HG03039 (cell line): Measurements from ENCODE around the gene TMPRSS9.

Source experiments
- ATAC-seq: cut with Tn5 transposase; IDR thresholded peaks from one replicate; pipeline ENCODE4 v1.9.1; 2021; ENCODE audit warnings: mild to moderate bottlenecking, moderate library complexity; ENCODE audit not compliant: unreplicated experiment

Gene TMPRSS9

GRCh38 chr19:2431318-2432055, 71.4 kb downstream of the TMPRSS9 start:
- no peak for ATAC-seq

GRCh38 chr19:2432131-2432848, 72.2 kb downstream of the TMPRSS9 start:
- no peak for ATAC-seq

- no peak for ATAC-seq
Measured at GRCh38 chr19:2433854-2434253, 73.8 kb downstream of the TMPRSS9 start.

- ATAC-seq = no peak
Measured at GRCh38 chr19:2434267-2434666, 74.2 kb downstream of the TMPRSS9 start.

- no peak for ATAC-seq
Measured at GRCh38 chr19:2434721-2435265, 74.7 kb downstream of the TMPRSS9 start.

- ATAC-seq = no peak
Measured at GRCh38 chr19:2436384-2436783, 76.3 kb downstream of the TMPRSS9 start.

GRCh38 chr19:2436926-2437325, 76.9 kb downstream of the TMPRSS9 start:
- no peak for ATAC-seq

GRCh38 chr19:2438178-2438577, 78.1 kb downstream of the TMPRSS9 start:
- no peak for ATAC-seq

- ATAC-seq = no peak
Measured at GRCh38 chr19:2440515-2440914, 80.5 kb downstream of the TMPRSS9 start.

GRCh38 chr19:2441096-2441752, 81.2 kb downstream of the TMPRSS9 start:
- no peak for ATAC-seq

- no peak for ATAC-seq
Measured at GRCh38 chr19:2443116-2443784, 83.2 kb downstream of the TMPRSS9 start.

- no peak for ATAC-seq
Measured at GRCh38 chr19:2443785-2444182, 83.7 kb downstream of the TMPRSS9 start.

GRCh38 chr19:2444251-2445002, 84.4 kb downstream of the TMPRSS9 start:
- ATAC-seq = no peak

- ATAC-seq = no peak
Measured at GRCh38 chr19:2446381-2446780, 86.3 kb downstream of the TMPRSS9 start.

GRCh38 chr19:2449019-2449418, 89.0 kb downstream of the TMPRSS9 start:
- no peak for ATAC-seq

GRCh38 chr19:2451138-2451537, 91.1 kb downstream of the TMPRSS9 start:
- no peak for ATAC-seq

- no peak for ATAC-seq
Measured at GRCh38 chr19:2451741-2452140, 91.7 kb downstream of the TMPRSS9 start.

- no peak for ATAC-seq
Measured at GRCh38 chr19:2453431-2454025, 93.5 kb downstream of the TMPRSS9 start.

- no peak for ATAC-seq
Measured at GRCh38 chr19:2454199-2454961, 94.3 kb downstream of the TMPRSS9 start.
